ENCODE data around the gene IPO13. TPM values are rescaled to one million over a fixed set of nuclear protein-coding genes. Genes with fewer than 3 reads are reported as not detected.

The IPO13 gene
- total RNA-seq, 1 experiment from 2014 or later = 25.0 TPM

DNA sequence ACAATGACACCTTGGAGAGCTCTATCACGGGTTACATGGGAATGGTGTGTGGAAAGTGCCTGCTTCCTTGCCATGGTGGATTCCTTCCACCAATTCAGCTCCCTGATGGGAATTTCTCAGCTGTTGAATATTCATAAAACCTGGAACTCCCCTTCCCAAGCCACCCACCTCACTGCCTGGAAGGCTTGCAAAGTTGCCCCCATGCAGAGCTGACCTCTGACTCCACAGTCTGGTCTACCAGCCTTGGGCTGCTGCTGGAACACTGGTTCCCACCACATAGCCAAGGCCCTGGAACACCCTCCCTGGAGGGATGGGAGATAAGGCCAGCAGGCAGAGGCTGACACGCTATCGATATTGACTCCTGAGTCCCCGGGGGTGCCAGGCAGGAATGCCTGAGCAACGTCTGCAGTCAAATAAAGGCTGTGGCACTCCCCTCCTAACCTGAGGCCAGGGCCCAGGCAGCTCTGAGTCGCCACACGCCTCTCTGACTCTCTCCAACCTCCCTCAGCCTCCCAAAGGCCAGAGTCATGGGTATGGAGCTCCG, 53.4 kb downstream of the IPO13 start:
- TF ChIP-seq EZH2 (IDR thresholded peaks at IDR 0.05; ENCODE audit: low read depth) = no peak
- TF ChIP-seq, protein P1, sequence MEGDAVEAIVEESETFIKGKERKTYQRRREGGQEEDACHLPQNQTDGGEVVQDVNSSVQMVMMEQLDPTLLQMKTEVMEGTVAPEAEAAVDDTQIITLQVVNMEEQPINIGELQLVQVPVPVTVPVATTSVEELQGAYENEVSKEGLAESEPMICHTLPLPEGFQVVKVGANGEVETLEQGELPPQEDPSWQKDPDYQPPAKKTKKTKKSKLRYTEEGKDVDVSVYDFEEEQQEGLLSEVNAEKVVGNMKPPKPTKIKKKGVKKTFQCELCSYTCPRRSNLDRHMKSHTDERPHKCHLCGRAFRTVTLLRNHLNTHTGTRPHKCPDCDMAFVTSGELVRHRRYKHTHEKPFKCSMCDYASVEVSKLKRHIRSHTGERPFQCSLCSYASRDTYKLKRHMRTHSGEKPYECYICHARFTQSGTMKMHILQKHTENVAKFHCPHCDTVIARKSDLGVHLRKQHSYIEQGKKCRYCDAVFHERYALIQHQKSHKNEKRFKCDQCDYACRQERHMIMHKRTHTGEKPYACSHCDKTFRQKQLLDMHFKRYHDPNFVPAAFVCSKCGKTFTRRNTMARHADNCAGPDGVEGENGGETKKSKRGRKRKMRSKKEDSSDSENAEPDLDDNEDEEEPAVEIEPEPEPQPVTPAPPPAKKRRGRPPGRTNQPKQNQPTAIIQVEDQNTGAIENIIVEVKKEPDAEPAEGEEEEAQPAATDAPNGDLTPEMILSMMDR (conservative IDR thresholded peaks at IDR 0.05) = no peak
- intact Hi-C loops (cut with micrococcal nuclease; ENCODE audit: unreplicated experiment) = no loop called here

DNA sequence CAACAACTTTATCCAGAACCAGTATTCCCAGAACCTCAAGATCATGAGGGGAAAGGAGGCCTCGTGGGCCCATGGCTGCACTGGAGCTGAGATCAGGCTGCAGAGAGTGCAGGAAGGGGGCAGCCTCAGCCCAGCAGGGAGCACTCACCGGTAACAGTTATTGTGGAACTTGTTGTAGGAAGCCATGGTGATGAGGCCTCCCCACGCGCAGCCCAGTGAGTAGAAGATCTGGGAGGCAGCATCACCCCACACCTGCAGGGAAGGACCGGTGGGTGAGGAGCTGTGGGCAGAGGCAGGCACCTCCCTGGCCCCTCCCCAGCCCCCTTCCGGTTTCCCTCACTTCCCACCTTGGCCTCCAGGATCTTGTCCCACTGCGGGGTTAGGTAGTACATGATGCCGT, 55.4 kb downstream of the IPO13 start:
- H3K36me3 ChIP-seq (ENCODE audit: low read depth) = peaks cover 16% of the 10 kb centered on the region; the same call in 1 of the 2 replicates
- H3K4me2 ChIP-seq = no peak overlapping the region
- intact Hi-C loops (cut with micrococcal nuclease; ENCODE audit: unreplicated experiment) = no loop called here
- no peak overlapping the region for H3K4me3 ChIP-seq
- BruUV-seq (replicated peaks) = no TSS peak
- H3K79me2 ChIP-seq (ENCODE audit: low read depth) = no peaks in the 10 kb centered on the region
- H3K27me3 ChIP-seq (ENCODE audit: insufficient read depth, low read depth) = no peaks in the 10 kb centered on the region
- peaks cover 27% of the 10 kb centered on the region; the same call in 1 of the 2 replicates for H3F3A ChIP-seq (ENCODE audit: insufficient read depth, low read depth)
- H3K9me3 ChIP-seq (ENCODE audit: insufficient read depth, low read depth) = no peaks in the 10 kb centered on the region
- H2AFZ ChIP-seq = no peak overlapping the region
- CTCF ChIA-PET = no interaction called here
- POLR2A ChIA-PET (ENCODE audit: unreplicated experiment) = no interaction called here
- TF ChIP-seq EZH2 (IDR thresholded peaks at IDR 0.05; ENCODE audit: low read depth) = no peak
- TF ChIP-seq, protein P1 (conservative IDR thresholded peaks at IDR 0.05) = no peak
- H3K27ac ChIP-seq = no peak overlapping the region
- H3K9me2 ChIP-seq (ENCODE audit: insufficient read depth) = no peaks in the 10 kb centered on the region
- peaks cover 10% of the 10 kb centered on the region for H4K20me1 ChIP-seq (ENCODE audit: insufficient read depth)
- DNase-seq = no peak
- no peaks in the 10 kb centered on the region for H3K4me1 ChIP-seq (replicated peaks; ENCODE audit: insufficient read depth)

More for the DNA sequence above, 53.4 kb downstream of the IPO13 start:
- ChIA-PET POLR2A (ENCODE audit: unreplicated experiment) (no interaction called here), CTCF (interaction anchor here (0.7 kb wide), 1 partner anchor 8 kb away, joined by 3 read pairs; no protein-coding TSS in a partner anchor)
- Histone ChIP-seq H3K27me3 (ENCODE audit: insufficient read depth, low read depth) (no peaks in the 10 kb centered on the region), H3F3A (ENCODE audit: insufficient read depth, low read depth) (peaks cover 23% of the 10 kb centered on the region; the same call in 1 of the 2 replicates), H3K36me3 (ENCODE audit: low read depth) (peaks cover 16% of the 10 kb centered on the region; the same call in 1 of the 2 replicates), H4K20me1 (ENCODE audit: insufficient read depth) (peaks cover 7% of the 10 kb centered on the region), H3K4me3 (no peak overlapping the region), H3K27ac (no peak overlapping the region), H3K4me2 (no peak overlapping the region), H2AFZ (no peak overlapping the region), H3K9me2 (ENCODE audit: insufficient read depth) (no peaks in the 10 kb centered on the region), H3K79me2 (ENCODE audit: low read depth) (no peaks in the 10 kb centered on the region), H3K4me1 (replicated peaks; ENCODE audit: insufficient read depth) (no peaks in the 10 kb centered on the region), H3K9me3 (ENCODE audit: insufficient read depth, low read depth) (no peaks in the 10 kb centered on the region)
- DNase-seq = no peak
- no TSS peak for BruUV-seq (replicated peaks)

DNA sequence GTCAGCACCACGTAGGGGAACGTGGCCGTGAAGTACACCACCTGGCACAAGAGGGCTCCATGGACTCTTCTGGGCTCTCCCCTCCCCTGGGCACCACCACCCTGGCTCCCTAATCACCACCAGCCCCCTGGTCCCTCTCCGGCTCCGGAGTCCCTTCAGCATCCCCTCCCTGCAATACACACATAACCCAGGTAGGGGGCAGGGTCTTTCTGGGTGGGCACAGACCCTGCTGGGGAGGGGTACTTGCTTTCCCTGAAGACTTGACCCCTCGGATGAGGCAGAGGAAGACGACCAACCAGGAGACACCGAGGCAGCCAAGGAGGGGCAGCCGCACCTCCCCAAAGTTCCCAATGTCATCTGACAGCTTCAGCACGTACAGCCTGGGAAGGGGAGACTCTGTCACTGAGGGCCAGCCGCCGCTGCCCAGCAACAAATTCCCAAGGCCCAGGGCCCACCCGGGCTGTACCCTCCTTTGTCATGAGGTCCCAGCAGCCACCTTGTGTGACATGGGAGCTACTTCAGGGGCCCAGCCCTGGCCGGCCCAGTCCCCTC, 55.9 kb downstream of the IPO13 start:
- intact Hi-C loops (cut with micrococcal nuclease; ENCODE audit: unreplicated experiment) = no loop called here
- TF ChIP-seq EZH2 (IDR thresholded peaks at IDR 0.05; ENCODE audit: low read depth) = no peak
- TF ChIP-seq, protein P1 (conservative IDR thresholded peaks at IDR 0.05) = peak; percentile 33; the same call in 1 of the 2 replicates
- no peaks in the 10 kb centered on the region for H3K9me3 ChIP-seq (ENCODE audit: insufficient read depth, low read depth)
- no peaks in the 10 kb centered on the region for H3K9me2 ChIP-seq (ENCODE audit: insufficient read depth)
- no peak overlapping the region for H2AFZ ChIP-seq
- ChIA-PET POLR2A (ENCODE audit: unreplicated experiment) (interaction anchor here (0.7 kb wide), 1 partner anchor 46 kb away, joined by 4 read pairs; no protein-coding TSS in a partner anchor), CTCF (no interaction called here)
- peaks cover 10% of the 10 kb centered on the region for H4K20me1 ChIP-seq (ENCODE audit: insufficient read depth)
- peaks cover 33% of the 10 kb centered on the region; the same call in 1 of the 2 replicates for H3F3A ChIP-seq (ENCODE audit: insufficient read depth, low read depth)
- no peaks in the 10 kb centered on the region for H3K79me2 ChIP-seq (ENCODE audit: low read depth)
- H3K4me3 ChIP-seq = no peak overlapping the region
- no peak for DNase-seq
- BruUV-seq (replicated peaks) = no TSS peak
- no peaks in the 10 kb centered on the region for H3K27me3 ChIP-seq (ENCODE audit: insufficient read depth, low read depth)
- H3K27ac ChIP-seq = no peak overlapping the region
- H3K4me1 ChIP-seq (replicated peaks; ENCODE audit: insufficient read depth) = no peaks in the 10 kb centered on the region
- H3K36me3 ChIP-seq (ENCODE audit: low read depth) = peaks cover 16% of the 10 kb centered on the region; the same call in 1 of the 2 replicates
- no peak overlapping the region for H3K4me2 ChIP-seq
